Glomerular endothelial cell (primary cell): Measurements from ENCODE around the gene GNG7. TPM values are rescaled to one million over a fixed set of nuclear protein-coding genes. Genes with fewer than 3 reads are reported as not detected.
"Not testable (repeated sequence)": the region's sequence is repeated elsewhere in the genome, so short reads cannot be mapped to it uniquely, and the experiment has no call there.

Source experiments
- DNase-seq: peaks from one replicate; pipeline ENCODE4 v3.0.0-alpha.2; 2011; ENCODE audit warnings: low read depth, low spot score; ENCODE audit errors: extremely low read depth
- total RNA-seq: library from RNA; depleted of rRNA; stranded (reverse); fragments of >200 nt; gene quantifications from 2 replicates; pipeline ENCODE4 v1.2.3, GENCODE V29; 2015

GNG7 gene
- total RNA-seq, 1 donor from 2014 or later: 1.3 TPM

GRCh38 chr19:2646866-2647535, 55.5 kb downstream of the GNG7 start:
- no peak for DNase-seq

DNA sequence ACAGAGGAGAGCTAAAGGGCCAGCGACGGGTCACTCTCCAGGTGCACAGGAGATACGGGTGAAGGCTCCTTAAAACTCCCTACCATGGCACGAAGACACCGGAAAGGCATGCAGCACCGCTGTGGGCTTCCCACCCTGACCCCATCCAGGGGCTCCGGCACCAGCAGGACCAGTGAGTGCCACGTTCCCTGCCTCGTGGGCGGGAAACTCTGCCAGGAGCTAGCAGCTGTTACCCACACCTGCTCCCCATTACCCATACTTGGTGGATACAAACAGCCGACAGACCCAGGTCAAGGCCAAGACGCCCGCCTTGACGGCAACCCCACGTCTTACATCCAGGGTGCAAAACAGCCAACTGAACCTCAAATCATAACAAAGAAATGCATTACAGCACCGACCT, 56.7 kb downstream of the GNG7 start:
- no peak for DNase-seq

DNA sequence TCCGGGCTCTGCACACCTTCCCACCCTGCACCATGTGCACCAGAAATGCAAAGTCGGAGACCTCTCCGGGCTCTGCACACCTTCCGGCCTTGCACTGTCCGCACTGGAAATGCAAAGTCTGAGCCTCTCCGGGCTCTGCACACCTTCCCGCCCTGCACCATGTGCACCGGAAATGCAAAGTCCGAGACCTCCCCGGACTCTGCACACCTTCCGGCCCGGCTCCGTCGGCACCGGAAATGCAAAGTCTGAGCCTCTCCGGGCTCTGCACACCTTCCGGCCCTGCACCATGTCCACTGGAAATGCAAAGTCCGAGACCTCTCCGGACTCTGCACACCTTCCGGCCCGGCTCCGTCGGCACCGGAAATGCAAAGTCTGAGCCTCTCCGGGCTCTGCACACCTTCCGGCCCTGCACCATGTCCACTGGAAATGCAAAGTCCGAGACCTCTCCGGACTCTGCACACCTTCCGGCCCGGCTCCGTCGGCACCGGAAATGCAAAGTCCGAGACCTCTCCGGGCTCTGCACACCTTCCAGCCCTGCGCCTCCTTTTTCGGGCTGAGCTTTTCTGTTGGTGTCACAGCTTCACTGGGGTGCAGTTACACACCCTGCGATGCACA, 59.3 kb downstream of the GNG7 start:
- DNase-seq: not testable (repeated sequence)

- no peak for DNase-seq
These were observed 61.2 kb downstream of the GNG7 start for GRCh38 chr19:2641332-2641698.

- no peak for DNase-seq
These were observed 61.7 kb downstream of the GNG7 start for GRCh38 chr19:2640563-2641331.

DNA sequence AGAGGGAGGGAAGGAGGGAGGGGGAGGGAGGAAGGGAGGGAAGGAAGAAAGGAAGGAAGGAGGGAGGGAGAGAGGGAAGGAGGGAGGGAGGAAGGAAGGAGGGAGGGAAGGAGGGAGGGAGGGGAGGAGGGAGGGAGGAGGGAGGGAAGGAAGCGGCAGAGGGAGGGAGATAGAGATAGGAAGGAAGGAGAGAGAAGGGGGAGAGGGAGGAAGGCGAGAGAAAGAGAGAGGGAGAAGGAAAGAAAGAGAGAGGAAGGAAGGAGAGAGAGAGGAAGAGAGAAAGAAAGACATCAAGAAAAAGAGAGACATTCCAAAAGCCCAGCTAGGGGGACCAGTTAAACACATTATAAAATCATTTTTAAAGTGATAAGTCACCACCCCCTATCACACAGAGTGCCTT, 62.5 kb downstream of the GNG7 start:
- no peak for DNase-seq

- DNase-seq: no peak
These were observed 64.0 kb downstream of the GNG7 start for GRCh38 chr19:2638417-2638940.

DNA sequence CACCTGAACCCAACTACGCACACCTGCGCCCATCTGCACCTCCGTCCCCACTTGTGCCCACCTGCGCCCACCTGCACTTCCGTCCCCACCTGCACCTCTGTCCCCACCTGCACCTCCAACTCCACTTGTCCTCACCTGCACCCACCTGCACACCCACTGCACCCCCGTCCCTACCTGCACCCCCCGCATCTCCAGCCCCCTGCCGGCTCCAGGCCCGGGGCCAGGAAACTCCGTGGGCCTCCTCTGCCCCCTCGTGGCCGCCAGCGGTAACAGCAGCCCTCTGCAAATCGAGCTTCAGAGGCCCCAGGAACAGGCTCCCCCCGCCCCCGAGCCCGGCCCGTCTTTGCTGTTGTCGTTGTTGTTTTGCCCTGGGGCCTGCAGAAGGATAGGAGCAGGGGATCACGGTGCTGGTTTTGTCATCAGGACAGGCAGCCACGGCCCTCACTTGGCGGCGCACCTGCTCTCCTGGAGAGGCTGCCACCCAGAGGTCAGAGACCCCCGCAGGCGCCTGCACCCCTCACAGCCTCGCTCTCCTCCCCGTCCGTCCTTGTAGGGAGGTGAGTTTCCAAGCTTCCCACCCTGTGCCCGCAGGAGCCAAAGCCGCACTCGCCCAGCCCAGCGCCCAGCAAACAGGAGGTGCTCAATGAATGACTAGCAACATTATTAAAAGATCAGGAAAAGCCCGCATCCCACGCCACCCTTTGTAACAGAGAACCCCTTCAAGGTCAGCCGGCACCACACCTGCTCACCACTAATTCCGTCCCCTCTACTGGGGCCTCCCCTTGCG, 65.4 kb downstream of the GNG7 start:
- DNase-seq: no peak

DNA sequence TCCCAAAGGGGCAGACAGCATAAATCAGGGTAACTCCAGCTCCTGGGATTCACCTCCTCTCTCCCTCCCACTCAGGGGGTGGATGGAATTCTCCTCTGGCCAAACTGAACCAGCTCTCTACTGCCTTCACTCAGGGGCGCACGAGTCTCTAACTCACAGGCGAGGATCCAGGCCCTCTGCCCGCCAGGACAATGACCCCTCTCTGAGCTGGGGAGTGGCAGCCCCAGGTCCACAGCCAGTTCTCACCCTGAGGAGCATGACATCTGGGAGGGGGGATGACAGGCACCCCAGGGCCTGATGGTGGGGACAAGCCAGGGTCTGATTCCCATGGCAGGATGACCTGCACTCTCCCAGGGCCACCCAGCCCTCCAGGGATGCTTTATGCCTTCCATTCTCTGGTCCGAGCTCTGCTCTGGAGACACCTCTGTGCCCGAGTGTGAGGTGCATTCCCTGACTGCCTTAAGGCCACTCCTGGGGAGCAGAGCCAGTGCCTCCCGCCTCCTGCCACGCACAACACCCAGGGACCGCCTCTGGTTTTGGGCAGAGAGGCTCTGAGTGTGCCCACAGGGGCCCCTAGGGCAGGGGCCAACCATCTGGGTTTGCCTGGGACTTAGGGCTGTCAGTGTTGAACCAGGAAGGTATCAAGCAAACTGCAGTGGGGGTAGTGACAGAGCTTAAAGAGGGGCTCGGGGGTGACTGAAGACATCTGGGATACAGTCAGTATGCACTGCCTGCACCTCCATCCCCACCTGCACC, 66.2 kb downstream of the GNG7 start:
- DNase-seq: no peak

DNA sequence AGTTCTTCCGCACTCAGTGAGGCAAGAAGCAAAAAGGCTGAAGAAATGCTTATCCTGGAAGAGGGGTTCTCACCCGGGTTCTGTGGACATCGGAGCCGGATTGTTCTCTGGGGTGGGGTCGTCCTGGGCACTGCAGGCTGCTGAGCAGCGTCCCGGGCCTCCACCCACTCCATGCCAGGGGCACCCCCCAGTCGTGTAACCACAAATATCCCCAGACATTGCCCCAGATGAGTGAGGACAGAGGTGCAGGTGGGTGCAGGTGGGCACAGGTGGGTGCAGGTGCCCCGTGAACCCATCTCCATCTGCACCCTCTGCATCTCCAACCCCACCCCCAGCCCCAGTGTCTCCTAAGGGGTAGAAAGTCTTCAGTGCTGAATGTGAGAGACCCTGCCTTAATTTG, 67.5 kb downstream of the GNG7 start:
- no peak for DNase-seq

DNA sequence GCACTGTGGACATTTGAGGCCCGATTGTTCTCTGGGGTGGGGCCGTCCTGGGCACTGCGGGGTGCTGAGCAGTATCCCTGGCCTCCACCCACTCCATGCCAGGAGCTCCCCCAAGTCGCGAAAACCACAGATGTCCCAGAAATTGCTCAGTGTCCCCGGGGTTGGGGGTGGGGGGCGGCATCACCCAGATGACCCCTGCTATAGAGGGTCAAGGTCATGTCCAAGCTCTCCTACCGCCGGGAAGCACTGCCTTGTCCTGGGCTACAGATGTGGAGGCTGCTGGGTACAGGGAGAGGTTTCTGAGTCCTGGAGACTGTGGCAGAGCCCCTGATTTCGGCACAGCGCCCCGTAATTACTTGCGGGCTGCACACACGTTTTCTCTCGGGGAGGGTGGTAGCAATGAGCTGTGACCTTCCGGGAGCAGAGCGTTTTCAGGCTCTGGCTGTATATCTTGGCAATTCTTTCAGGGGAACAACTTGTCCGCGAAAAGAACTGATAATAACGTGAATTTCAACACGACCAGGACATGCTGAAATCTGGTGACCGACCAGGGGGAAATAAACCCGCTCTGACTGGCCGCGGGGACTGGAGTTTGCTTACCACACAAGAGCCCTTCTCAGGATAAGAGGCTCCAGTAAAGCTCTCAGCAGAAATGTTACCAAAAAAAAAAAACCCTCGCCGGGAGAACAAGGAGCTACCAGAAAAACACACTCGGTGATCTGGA, 68.1 kb downstream of the GNG7 start:
- no peak for DNase-seq

DNA sequence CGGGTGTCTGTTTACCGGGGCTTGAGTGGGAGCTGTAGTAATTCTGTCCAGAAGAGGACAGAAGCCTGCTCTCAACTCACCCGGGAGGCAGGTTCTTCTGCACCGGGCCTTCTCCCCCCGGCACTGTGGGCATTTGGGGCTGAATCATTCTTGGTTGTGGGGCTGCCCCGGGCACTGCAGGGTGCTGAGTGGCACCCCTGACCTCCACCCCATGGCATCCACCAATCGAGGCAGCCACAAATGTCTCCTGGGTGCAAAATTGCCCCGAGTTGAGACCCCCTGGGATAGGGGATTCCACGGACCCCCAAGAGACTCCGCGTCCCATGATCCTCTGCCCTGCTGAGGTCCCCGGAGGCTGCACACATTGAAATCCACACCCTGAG, 68.8 kb downstream of the GNG7 start:
- DNase-seq: no peak

GRCh38 chr19:2631213-2631821, 71.2 kb downstream of the GNG7 start:
- DNase-seq: no peak

DNA sequence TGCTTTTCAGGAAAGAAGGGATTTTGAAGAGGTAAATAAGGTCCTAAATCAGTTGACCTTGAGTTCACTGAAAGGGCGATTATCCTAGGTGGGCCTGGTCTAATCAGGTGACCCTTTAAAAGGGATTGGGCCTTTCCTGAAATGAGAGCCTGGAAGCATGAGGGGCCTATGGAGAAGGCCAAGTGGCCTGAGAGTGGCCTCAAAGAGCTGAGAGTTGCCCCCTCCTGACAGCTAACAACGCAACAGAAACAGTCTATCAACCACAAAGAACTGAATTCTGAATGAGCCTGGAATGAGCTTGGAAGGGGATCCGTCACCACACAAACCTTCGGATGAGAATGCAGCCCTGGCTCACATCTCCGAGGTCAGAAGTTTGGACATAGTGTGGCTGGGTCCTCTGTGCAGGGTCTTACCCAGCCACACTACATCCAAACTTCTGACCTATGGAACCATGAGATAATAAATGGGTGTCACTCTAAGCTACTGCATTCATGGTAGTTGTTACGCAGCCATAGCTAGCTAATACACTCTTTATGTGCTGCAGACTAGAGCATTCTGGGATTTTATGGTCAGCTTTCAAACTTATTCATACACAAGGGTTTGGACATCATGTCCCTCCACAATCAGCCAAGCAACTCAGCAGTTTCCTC, 72.0 kb downstream of the GNG7 start:
- no peak for DNase-seq

GRCh38 chr19:2629491-2630351, 72.8 kb downstream of the GNG7 start:
- no peak for DNase-seq

- DNase-seq: no peak
These were observed 73.9 kb downstream of the GNG7 start for GRCh38 chr19:2628597-2628996.

DNA sequence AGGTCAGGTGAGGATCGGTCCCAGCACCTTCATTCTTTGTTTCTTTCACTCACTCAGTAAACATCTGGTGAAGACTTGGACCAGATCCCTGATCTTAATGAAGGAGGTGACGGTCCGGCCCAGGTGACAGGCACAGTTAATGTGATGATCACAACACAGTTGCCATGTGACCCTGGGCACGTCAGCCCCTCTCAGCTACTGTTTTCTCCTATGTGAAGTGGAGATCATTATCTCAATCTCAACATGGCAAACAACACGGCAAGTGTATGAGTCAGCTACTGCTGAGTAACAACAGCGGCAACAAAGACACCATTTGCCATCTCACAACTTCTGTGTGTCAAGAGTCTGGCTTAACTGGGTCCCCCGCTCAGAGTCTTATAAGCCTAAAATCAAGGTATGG, 74.6 kb downstream of the GNG7 start:
- DNase-seq: no peak

DNA sequence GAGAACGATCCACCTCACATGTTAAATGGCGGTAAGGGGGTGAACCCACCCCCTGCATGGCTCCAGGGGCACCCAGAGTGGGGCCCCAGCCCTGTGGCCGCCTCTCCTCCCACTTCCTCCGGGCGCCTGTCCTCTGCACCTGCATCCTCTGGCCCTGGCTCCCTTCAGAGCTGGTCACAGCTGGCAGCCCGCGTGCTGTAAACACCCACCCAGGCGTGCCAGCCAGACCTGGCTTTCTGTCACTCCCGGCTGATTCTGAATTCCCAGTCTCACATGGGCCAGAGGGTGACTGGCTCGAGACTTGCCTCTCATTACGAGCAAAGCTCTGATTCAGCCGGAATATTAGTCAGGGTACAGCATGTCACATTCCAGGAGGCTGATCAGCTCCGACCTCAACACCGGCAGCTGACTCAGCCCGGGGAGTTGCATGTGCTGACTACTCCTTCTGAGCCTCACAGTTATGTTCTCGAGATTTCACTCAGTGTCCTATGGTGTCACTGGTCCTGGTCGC, 75.1 kb downstream of the GNG7 start:
- peak; percentile 75 for DNase-seq
